ENCODE measurements around the gene STARD13. TPM values are rescaled to one million over a fixed set of nuclear protein-coding genes. Genes with fewer than 3 reads are reported as not detected.

Gene STARD13, protein sequence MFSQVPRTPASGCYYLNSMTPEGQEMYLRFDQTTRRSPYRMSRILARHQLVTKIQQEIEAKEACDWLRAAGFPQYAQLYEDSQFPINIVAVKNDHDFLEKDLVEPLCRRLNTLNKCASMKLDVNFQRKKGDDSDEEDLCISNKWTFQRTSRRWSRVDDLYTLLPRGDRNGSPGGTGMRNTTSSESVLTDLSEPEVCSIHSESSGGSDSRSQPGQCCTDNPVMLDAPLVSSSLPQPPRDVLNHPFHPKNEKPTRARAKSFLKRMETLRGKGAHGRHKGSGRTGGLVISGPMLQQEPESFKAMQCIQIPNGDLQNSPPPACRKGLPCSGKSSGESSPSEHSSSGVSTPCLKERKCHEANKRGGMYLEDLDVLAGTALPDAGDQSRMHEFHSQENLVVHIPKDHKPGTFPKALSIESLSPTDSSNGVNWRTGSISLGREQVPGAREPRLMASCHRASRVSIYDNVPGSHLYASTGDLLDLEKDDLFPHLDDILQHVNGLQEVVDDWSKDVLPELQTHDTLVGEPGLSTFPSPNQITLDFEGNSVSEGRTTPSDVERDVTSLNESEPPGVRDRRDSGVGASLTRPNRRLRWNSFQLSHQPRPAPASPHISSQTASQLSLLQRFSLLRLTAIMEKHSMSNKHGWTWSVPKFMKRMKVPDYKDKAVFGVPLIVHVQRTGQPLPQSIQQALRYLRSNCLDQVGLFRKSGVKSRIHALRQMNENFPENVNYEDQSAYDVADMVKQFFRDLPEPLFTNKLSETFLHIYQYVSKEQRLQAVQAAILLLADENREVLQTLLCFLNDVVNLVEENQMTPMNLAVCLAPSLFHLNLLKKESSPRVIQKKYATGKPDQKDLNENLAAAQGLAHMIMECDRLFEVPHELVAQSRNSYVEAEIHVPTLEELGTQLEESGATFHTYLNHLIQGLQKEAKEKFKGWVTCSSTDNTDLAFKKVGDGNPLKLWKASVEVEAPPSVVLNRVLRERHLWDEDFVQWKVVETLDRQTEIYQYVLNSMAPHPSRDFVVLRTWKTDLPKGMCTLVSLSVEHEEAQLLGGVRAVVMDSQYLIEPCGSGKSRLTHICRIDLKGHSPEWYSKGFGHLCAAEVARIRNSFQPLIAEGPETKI
- total RNA-seq: 151 TPM

DNA sequence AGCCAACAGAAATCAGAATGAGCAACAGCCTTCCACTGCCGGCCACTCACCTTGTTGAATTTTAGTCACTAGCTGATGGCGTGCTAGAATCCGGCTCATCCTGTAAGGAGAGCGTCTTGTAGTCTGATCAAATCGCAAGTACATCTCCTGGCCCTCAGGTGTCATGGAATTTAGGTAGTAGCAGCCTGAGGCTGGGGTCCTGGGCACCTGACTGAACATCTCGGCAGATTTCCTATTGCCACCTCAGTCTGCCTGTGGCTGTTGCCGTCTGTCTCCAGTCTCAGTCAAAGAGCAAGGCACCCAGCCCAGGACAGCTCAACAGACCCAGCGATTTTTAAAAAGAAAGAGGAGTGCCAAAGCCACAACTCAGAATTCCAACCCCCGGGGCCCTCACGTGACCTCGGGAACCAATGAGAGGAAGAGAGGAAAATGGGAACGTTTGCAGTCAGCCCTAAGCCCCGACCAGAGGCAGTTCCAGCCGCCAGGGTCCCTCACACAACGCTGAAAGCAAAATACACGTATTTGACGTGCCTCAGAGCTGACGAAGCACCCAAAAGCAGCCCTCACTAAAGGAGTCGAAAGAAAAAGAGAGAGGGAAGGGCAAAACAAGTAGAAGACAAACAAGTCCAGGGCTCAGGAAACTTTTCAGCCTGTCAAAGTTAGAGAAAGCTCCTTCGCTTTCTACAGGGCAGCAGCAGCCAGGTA lies at the start of gene STARD13:
Gene STARD13 (minus strand): TSS at position 336 of the 705 bp plus-strand sequence. CDS start 117 bp downstream, at position 219.
- ATAC-seq (peak; percentile 97), DNase-seq (ENCODE audit: low spot score) (peak; percentile 97)
- intact Hi-C loops (cut with DNase I): no loop called here

DNA sequence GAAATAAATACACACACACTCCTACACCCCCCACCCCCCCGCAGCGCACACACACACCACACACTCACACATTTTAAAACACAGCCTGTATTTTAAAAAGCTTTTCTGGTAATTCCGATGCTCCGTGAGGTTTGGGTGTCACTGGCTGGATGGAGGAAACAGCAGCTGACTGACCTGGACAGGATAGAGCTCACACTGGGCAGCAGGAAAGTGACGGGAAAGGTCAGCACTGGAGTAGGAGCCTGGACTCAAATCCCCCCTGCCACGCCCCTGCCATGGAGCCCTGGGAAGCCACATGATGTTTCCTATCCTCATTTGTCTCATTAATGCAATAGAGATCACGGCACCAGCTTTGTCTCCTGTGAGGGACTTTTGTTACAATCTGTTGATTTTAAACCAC lies 49.3 kb upstream of the STARD13 start:
- ATAC-seq (no peak), DNase-seq (ENCODE audit: low spot score) (no peak)
- intact Hi-C loops (cut with DNase I): no loop called here

DNA sequence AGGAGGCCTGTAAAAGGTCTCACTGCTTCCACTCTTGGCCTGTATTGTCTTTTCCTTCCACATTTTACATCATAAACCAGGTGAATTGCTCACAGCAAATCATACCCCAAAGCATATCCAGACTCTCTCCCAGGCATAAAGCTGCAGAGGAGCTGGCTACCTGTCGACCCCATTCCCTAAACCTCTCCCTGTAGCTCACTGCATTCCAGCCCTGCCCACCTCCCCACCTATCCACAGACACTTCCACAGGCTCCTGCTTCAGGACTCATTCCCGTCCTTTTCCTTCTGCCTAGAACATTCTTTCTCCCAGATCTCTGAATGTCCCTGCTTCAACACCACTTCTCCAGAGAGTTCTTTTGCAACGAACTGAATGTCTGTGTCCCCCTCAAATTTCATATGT lies 46.4 kb upstream of the STARD13 start:
- DNase-seq (ENCODE audit: low spot score) (no peak), ATAC-seq (no peak)
- intact Hi-C loops (cut with DNase I): no loop called here

DNA sequence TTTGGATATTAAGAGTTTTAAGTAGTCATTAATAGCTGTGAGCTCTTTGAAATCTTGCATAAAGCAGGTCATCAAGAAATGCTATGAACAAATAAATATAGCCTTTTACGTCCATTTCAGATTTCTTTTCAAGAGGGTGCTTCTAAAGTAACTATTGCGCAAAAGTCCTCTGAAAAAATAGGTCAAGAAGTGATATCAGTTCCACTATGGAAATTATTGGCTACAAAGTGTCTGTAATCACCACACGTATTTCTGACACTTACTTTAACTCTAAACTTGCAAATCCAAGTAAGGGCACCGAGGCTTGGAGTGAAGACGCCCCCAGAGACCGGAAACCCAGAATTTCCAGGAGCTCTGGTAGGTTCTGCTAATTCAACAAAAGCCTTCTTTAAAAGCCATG lies 44.9 kb upstream of the STARD13 start:
- DNase-seq (ENCODE audit: low spot score) (no peak), ATAC-seq (no peak)
- intact Hi-C loops (cut with DNase I): no loop called here

DNA sequence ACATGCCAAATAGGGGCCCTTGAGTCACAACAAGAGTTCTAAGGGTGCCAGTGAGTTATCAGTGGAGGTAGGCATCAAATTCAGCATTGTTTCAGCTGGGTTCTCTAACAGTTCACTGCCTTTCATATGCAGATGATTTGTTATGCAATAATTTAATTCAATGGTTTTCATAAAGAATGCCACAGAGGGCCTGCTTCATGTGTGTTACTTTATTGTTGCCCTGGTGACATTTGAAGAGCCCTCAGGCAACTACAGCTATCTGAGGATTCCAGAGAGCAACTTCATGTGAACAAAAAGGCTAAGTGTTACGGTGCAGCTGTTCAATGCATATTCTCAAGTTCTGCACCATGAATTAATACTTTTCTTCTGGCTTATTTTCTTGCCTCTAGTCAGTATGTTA lies 43.1 kb upstream of the STARD13 start:
- intact Hi-C loops (cut with DNase I): no loop called here
- DNase-seq (ENCODE audit: low spot score) (no peak), ATAC-seq (no peak)

DNA sequence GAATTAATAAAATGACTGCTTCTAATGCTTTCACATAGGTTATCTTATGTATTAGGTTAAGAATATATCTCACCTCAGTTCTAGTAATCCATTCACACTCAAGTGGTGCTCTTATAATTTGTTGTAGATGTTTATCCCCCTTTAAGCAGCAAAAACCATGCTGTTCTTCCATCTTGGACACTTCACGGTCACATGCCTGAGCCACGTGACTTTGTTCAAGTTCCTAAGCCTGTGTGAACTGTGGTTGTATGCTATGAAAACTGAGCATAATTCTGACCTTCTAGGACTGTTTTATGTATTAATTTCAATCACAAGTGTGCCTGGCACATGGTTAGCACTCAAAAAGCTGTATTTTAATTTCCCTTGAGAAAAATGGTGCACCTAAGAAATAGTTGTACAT lies 41.2 kb upstream of the STARD13 start:
- DNase-seq (ENCODE audit: low spot score) (no peak), ATAC-seq (no peak)
- intact Hi-C loops (cut with DNase I): no loop called here

DNA sequence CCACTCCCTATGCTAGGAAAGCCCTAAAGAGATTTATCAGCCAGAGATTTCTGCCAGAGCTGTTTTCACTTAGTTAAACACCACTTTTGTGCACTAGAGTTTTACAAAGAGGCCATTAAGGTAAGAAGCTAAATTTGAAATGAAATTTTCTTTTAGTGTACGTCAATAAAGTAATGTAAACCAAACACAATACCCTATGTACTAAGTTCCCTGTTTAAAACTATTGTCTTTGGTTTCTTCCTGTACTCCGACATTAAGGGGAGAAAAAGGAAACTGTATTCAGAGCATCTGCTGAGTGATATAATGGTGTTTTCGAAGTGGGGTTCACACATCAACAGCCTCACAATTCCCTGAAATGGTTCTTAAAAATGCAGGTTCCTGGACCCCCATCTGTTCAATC lies 40.7 kb upstream of the STARD13 start:
- DNase-seq (ENCODE audit: low spot score): no peak
- intact Hi-C loops (cut with DNase I): no loop called here
- ATAC-seq: no peak

DNA sequence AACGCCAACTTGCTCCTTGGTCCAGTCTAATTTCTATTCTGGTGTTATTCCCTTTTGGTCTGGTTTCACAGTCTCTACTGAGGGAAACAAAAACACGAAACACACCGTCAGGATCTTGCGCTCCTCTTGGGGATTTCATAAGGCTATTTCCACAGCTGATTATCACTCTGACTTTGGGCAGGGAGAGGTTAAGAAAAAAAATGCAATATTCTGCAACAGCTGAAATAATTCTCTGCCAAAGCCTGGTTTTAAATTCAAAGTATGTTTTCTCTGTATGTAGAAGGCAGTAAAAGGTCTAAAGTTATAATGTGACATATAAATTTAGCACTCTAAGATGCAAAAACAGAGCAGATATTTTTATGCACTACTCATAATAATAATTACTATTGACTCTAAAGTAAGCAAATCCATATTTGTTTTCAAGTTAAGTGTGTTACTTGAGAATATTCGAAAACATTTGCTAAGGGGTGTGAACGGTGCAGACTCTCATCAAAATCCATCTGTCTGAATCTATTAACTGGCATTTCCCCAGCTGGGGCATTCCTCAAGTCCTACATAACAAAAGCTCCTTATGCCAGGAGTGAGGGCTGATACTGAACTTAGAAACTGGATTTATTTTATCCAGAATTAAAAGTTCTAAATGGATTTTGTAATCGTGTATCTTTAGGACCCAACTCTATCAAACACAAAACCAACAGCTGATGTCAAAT lies 38.4 kb upstream of the STARD13 start:
- intact Hi-C loops (cut with DNase I): no loop called here
- no peak for DNase-seq (ENCODE audit: low spot score)
- peak; percentile 58 for ATAC-seq

DNA sequence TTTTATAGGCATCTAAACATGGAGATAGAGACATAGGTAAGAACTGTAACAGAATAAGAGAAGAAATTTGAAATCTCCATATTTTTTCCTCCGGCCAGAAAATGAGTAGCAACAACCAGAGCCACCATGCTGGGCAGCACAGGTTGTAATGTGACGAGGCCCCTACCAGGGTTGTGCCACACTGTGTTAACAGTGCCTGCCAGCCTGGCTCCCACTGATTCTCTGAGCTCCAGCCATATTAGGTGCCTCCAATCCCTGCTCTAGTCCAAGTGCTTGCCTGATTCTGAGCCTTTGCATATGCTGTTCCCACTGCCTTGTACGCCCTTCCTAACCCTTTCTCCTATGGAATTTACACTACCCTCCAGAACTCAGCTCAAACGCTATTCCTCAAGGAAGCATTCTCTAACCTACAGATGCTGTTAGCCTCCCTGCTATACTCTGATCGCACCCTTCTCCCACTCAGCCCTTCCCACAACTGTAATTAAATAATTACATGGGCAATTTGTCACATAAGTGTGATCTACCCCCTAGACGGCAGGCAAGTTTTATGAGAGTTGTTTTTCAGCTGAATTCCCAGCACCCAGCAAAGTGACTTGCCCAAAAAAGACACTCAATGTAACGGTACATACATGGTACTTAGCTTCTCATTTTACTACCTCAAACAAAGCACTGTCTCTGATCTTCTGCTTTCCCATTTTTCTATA lies 37.6 kb upstream of the STARD13 start:
- intact Hi-C loops (cut with DNase I): no loop called here
- ATAC-seq (peak; percentile 52), DNase-seq (ENCODE audit: low spot score) (no peak)

DNA sequence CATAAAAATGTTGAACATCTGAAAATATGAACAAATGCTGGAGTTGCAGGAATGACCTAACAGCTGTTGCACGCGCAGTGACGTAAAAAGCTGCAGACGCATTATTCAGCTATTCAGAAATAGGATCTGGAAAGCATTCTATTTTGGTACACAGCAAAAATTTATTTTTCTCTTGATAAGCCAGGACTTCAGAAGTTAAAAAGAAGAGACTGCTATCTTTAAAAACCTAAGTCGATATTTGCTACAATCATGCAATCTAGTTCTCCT lies 36.9 kb upstream of the STARD13 start:
- DNase-seq (ENCODE audit: low spot score): no peak
- ATAC-seq: peak; percentile 51
- intact Hi-C loops (cut with DNase I): no loop called here

DNA sequence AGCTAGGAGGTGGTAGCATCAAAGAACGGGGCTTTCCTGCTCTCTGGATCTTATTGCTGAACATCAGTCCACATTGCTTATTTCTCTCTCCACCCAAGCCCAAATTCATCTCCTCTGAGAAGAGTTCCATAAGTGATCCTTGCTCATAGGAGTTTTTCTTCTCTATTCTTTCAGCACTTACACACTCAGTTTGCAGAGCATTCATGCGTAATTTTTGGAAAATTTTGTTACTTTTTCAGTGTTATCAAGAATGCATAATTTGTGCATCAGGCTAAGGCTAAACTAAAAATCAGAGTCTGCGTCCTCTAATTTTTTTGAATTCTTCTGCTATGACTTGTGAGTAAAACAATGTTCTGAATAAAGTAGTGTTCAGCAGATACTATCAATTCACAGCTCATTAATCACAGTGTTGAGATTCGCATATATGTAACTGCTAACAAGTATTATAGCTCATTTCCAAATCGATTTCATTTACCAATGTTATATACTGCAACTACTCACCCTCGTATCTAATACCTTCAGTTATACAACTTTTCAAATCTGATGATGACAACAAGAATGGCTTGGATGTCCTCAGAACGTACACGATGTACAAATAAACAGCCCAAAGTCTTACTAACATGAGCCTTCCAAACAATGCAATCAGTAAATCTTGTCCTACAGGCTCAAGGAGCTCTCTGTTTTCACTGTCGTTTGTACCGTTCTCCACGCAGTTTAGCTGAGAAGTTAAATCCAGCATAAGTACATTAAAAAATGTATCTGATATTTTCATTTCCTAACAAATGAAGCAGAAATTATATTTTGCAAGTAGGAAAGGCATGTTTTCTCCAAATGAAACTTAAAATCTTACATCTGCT lies 36.4 kb upstream of the STARD13 start:
- ATAC-seq: peak; percentile 60

DNA sequence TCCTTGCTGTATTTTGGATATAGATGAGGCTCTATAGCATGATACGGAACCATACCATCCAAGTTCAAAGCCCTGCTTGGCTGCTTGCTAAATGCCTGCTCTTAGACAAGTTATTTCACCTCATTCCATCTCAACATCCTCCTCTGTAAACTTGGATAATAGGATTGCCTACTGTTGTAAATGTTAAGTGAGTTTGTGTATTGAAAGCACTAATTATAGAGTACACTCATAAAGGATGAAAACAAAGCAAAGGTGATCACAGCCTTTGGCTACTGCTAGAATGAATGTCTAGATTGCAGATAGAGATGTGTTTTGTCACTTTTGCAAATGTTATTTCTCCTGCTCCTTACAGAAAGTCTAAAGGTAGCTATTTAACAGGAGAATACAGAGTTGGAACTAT lies 34.3 kb upstream of the STARD13 start:
- ATAC-seq (no peak), DNase-seq (ENCODE audit: low spot score) (no peak)
- intact Hi-C loops (cut with DNase I): no loop called here

More for the DNA sequence above, 36.4 kb upstream of the STARD13 start:
- intact Hi-C loops (cut with DNase I): no loop called here
- no peak for DNase-seq (ENCODE audit: low spot score)

DNA sequence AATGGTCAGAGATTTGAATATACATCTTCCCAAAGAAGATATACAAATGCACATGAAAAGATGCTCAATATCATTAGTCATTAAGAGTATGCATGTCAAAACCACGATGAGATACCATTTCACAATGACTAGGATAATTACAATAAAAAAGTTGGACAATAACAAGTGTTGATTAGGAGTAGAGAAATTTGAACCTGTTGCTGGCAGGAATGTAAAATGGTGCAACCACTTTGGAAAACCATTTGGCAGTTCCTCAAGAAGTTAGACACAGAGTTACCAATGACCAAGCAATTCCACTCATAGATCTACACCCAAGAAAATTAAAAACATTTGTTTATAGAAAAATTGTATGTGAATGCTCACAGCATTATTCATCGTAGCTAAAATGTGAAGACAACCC lies 33.2 kb upstream of the STARD13 start:
- intact Hi-C loops (cut with DNase I): no loop called here
- ATAC-seq: no peak
- no peak for DNase-seq (ENCODE audit: low spot score)

DNA sequence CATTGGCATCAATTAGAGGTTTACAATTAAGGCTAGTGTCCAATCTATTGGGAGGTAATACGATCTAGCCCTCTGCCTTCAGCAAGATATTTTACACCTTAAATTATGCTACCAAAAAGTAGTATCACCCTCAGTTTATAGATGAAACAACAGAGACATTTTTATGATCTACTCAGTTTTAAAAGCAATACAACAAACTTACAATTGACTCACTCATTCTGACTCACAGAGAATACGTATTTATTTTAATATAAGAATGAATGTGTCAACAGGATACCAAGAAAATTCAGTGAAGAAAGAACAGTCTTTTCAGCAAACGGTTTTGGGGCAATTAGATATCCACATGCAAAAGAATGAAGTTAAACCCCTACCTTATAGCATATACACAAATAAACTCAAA lies 32.5 kb upstream of the STARD13 start:
- intact Hi-C loops (cut with DNase I): no loop called here
- DNase-seq (ENCODE audit: low spot score): no peak
- ATAC-seq: no peak

DNA sequence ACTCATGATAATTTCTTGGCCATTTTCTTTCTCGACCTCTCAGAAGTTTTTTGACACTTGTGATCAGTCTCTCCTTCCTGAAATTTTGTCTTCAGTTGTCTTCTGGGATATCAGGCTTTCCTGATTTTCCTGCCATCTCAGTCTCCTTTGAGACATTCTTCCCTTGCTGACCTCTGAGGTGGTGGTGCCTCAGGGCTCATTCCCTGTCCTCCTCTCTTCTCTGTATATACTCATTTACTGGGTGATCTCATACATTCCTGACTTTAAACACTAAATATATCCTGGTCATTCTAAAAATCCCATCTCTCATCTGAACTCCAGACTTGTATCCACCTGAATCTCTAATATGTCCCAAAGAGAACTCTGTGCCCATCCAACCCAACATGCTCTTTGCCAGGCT lies 31.3 kb upstream of the STARD13 start:
- no peak for ATAC-seq
- no peak for DNase-seq (ENCODE audit: low spot score)
- intact Hi-C loops (cut with DNase I): no loop called here

DNA sequence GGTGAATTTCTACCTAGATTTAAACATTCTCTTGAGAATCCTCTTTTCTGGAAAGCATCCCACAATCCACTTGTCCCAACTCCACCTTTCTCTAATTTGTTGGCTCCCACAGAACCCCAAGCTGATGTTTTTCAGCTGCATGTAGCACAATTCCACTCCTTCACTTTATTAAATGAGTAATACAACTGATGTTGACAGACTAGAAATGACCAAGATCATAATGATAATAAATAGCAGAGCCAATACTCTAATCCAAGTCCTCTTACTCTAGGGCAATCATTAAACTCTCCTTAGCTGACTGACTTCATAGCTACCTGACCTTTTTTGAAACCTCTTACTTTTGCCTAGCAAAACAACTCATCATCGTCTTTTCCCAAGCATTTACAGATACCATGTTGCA lies 27.9 kb upstream of the STARD13 start:
- DNase-seq (ENCODE audit: low spot score) (no peak), ATAC-seq (no peak)
- intact Hi-C loops (cut with DNase I): no loop called here

DNA sequence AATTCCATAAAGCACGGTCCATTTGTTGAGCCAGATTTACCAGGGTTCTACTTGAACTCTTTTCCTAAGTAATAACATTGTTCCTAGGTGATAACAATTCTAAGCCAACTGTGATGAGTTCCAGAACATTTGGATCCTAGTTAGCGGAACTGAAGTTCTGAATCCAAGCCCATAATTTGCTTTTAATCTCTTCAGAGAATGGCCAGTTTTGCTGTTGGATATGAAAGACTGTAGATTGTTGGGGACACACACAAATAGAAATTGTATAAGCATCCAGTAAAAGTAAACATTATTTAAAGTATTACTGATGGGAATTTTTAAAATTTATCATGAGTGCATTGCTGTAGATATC lies 27.3 kb upstream of the STARD13 start:
- no peak for ATAC-seq
- intact Hi-C loops (cut with DNase I): no loop called here

More for the DNA sequence above, 27.3 kb upstream of the STARD13 start:
- no peak for DNase-seq (ENCODE audit: low spot score)
